ENCODE measurements around the gene HPRT1.

HPRT1 gene

DNA sequence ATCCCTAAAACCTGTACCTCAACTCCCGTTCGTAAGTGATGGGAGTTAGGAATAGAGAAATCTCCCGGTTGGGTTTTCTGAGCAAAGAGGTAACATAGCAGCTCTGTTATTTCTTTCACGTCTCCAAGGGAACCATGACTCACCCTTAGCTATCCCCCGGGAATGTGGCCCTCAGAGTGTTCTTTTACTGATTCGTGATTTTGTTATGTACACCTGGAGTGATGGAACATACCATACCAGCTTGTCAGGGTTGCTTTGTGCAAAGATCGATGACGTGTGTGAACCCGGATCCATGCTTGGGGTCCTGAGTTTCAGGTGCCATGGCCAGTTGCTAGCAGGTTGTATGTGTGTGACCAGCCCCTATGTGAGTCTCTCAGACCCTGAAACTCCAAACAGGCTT lies 52.6 kb downstream of the HPRT1 start:
- TF ChIP-seq GATA2 (IDR thresholded peaks at IDR 0.05; ENCODE audit: low read depth, low read length), result no peak
- TF ChIP-seq GATA3 (IDR thresholded peaks at IDR 0.05; ENCODE audit: low read depth, low read length), result no peak

DNA sequence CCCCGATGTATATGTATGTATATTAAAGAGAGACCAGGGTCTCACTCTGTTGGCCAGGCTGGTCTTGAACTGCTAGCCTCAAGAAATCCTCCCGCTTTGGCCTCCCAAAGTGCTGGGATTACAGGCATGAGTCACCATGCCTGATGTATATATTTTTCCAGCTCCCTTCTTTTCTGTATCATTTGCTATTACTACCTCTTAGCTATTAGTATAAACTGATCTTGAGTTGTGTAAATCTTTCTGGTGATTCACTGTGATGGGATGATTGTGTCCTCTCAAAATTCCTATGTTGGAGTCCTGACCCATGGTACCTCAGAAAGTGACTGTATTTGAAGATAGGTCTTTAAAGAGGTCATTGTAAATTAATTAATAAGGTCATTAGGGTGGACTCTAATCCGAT lies 53.1 kb downstream of the HPRT1 start:
- TF ChIP-seq GATA3 (IDR thresholded peaks at IDR 0.05; ENCODE audit: low read depth, low read length) (no peak), GATA2 (IDR thresholded peaks at IDR 0.05; ENCODE audit: low read depth, low read length) (no peak)

DNA sequence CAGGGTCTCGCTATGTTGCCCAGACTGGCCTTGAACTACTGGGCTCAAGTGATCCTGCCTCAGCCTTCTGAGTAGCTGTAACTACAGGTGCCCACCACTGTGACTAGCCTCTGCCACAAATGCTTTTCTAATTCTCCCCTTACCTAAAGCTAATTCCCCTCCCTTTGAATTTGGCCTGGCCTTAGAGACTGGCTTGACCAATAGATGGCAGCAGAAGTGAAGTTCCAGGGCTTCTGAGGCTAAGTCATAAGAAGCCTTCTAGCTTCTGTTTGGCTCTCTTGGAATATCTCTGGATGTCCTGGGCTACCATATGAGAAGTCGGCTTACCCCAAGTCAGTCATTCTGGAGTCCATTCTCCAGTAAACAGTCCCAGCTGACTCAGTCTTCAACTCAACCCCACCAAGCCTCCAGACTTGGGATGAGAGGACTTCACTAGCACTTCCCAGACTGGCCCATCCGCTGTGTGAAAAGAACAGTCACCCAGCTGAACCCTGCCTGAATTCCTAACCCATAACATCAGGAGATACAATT lies 61.0 kb downstream of the HPRT1 start:
- TF ChIP-seq GATA3 (IDR thresholded peaks at IDR 0.05; ENCODE audit: low read depth, low read length), result no peak
- TF ChIP-seq GATA2 (IDR thresholded peaks at IDR 0.05; ENCODE audit: low read depth, low read length), result no peak

DNA sequence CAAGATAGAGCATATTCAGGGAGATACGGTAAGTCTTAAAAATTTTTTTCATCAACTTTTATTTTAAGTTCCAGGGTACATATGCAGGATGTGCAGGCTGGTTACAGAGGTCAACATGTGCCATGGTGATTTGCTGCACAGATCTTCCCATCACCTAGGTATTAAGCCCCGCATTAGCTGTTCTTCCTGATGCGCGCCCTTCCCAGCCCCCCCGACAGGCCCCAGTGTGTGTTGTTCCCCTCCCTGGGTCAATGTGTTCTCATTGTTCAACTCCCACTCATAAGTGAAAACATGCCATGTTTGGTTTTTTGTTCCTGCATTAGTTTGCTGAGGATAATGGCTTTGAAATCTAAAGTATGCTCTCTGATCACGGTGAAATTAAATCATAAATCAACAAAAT lies 64.2 kb downstream of the HPRT1 start:
- TF ChIP-seq GATA3 (IDR thresholded peaks at IDR 0.05; ENCODE audit: low read depth, low read length), result no peak
- no peak for TF ChIP-seq GATA2 (IDR thresholded peaks at IDR 0.05; ENCODE audit: low read depth, low read length)

DNA sequence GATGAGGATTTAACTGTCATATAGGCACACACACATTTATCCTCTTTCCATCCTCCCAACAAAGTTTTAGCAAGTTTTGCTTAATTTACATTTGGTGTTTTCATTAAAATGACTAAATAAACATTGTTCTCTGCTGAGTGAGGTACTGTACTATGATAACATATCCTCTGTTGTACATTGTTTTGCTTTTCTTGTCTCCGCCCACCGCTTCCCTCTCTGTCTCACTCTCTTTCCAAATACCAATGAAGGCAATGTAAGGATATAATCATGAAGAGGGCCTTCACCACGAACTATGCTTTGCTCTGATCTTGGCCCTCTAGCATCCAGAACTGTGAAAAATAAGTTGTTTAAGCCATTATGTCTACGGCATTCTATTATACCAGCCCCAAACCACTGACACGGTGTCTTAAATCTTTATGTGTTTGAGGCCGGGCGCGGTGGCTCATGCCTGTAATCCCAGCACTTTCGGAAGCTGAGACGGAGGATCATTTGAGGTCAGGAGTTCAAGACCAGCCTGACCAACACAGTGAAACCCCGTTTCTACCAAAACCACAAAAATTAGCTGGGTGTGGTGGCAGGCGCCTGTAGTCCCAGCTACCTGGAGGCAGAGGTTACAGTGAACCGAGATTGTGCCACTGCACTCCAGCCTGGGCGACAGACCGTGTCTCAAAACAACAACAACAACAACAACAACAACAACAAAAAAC lies 65.3 kb downstream of the HPRT1 start:
- no peak for TF ChIP-seq GATA3 (IDR thresholded peaks at IDR 0.05; ENCODE audit: low read depth, low read length)
- no peak for TF ChIP-seq GATA2 (IDR thresholded peaks at IDR 0.05; ENCODE audit: low read depth, low read length)

DNA sequence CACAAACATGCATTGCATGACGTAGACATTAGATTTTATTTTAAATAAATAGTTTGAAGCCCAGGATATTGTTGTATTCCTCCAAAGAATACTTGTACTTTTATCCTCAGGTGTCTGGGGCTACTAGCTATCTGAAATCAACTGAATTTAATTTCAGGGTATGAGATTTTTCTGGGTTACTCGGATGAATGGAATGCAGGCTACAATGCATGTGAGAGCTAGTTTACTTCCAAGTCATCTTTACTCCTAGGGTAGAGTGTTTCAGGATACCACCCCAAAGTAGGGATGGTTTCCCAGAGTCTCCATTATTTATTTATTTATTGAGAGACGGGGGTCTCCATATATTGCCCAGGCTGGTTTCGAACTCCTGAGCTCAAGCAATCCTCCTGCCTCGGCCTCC lies 66.4 kb downstream of the HPRT1 start:
- TF ChIP-seq GATA3 (IDR thresholded peaks at IDR 0.05; ENCODE audit: low read depth, low read length) (no peak), GATA2 (IDR thresholded peaks at IDR 0.05; ENCODE audit: low read depth, low read length) (no peak)

DNA sequence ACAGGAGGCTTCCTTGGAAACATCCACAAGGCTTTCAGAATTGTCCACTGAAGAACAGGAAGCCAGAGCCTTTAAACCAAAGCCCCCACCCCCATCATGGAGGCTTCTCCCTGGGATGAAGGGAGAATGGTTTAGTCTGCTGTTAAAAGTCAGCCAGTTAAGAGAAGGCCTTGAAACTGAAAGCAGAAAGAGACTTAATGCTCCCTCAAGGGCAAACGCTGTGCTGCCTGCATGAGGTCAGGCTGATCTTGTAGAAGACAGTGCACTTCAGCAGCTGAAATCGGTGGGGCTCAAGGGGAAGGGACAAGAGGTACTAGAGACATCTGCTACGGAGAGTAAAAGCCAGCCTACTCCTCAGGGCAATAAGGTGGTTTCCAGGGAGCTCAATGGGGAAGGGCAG lies 69.0 kb downstream of the HPRT1 start:
- no peak for TF ChIP-seq GATA2 (IDR thresholded peaks at IDR 0.05; ENCODE audit: low read depth, low read length)
- TF ChIP-seq GATA3 (IDR thresholded peaks at IDR 0.05; ENCODE audit: low read depth, low read length), result no peak

DNA sequence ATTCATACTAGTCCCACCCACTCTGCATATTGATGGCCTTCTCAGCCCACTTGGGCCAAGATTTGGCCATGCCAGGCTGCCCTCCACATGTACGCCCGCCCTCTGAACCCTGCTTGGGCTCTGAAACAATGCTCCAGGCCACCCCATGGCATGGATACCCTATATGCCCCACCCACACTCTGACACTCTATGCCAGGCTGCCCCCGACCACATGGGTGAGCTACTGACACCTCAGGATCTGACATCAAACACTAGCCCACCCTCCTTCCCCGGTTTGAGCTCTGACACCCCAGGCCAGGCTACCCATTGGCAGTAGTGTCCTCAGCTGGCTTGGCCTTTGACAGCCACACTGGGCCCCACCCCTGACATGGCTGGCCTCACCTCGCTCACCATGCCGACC lies 69.5 kb downstream of the HPRT1 start:
- no peak for TF ChIP-seq GATA3 (IDR thresholded peaks at IDR 0.05; ENCODE audit: low read depth, low read length)
- TF ChIP-seq GATA2 (IDR thresholded peaks at IDR 0.05; ENCODE audit: low read depth, low read length), result no peak

DNA sequence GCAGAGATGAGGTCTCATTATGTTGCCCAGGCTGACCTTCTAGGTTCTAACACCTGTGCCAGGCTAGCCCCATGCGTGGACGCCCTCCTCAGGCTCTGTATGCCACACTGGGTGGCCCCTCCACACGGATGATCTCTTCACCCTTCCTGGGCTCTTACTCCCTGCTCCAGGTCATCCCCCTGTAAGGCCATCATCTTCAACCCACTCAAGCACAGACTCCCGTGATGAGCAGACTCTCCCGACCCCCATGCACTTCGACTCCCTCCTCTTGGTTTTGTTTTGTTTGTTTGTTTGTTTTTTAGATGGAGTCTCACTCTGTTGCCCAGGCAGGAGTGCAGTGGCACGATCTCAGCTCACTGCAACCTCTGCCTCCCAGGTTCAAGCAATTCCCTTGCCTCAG lies 70.9 kb downstream of the HPRT1 start:
- TF ChIP-seq GATA2 (IDR thresholded peaks at IDR 0.05; ENCODE audit: low read depth, low read length) (no peak), GATA3 (IDR thresholded peaks at IDR 0.05; ENCODE audit: low read depth, low read length) (no peak)

DNA sequence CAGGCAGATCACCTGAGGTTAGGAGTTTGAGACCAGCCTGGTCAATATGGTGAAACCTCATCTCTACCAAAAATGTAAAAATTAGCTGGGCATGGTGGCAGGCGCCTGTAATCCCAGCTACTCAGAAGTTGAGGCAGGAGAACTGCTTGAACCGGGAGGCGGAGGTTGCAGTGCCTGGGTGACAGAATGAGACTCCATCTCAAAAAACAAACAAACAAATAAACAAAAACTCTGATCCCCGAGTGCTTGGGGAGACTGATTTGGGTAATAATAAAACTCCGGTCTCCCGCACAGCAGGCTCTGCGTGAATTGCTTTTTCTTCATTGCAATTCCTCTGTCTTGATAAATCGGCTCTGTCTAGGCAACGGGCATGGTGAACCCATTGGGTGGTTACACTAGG lies 73.4 kb downstream of the HPRT1 start:
- TF ChIP-seq GATA3 (IDR thresholded peaks at IDR 0.05; ENCODE audit: low read depth, low read length) (no peak), GATA2 (IDR thresholded peaks at IDR 0.05; ENCODE audit: low read depth, low read length) (no peak)

DNA sequence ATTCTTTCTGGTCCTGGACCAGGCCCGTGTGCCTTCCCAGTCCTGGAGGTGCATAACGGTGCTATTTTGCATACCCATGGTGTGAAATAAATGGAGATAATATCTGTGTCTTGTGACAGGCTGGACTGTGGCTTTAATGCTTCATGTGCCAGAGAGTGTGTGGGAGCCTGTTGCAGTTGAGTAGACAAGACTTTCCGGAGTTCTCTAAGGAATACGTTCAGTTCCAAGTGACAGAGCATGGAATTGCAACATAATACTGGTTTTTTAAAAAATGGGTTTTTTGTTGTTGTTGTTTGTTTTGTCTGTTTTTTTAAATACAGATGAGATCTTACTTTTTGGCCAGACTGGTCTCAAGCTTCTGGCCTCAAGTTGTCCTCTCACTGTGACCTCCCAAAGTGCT lies 74.0 kb downstream of the HPRT1 start:
- TF ChIP-seq GATA3 (IDR thresholded peaks at IDR 0.05; ENCODE audit: low read depth, low read length) (no peak), GATA2 (IDR thresholded peaks at IDR 0.05; ENCODE audit: low read depth, low read length) (no peak)

DNA sequence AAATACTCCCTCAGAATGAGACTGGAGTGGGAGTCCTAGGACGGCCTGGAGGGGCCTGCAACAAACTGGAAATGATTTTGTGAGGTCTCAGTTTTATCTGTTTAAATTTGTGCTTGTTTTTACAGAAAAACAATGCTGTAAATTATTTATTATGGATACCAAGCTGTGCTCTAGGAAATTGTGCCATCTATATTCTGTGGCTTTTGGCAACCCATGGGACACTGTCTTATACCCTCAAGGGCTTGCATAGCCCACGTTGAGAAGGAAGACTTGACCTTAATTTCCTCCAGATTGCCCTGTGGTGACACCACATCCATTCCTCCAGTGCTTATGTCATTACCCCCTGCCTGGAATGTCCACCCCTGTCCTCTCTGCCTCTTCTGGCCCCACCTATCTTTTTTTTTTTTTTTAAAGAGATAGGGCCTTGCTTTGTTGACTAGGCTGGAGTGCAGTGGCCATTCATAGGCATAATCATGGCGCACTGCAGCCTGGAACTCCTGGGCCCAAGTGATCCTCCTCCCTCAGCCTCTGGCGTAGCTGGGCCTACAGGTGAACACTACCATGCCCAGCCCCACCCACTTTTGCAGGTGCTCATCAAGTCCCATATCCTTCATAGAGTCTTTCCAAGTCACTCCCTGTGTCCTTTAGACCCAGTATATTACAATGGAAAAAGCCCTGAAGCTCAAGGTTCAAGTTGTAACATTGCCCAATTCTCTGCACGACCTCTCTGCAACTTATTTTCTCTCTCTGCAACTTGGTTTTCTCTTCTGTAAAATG lies 77.4 kb downstream of the HPRT1 start:
- TF ChIP-seq GATA2 (IDR thresholded peaks at IDR 0.05; ENCODE audit: low read depth, low read length) (no peak), GATA3 (IDR thresholded peaks at IDR 0.05; ENCODE audit: low read depth, low read length) (no peak)

DNA sequence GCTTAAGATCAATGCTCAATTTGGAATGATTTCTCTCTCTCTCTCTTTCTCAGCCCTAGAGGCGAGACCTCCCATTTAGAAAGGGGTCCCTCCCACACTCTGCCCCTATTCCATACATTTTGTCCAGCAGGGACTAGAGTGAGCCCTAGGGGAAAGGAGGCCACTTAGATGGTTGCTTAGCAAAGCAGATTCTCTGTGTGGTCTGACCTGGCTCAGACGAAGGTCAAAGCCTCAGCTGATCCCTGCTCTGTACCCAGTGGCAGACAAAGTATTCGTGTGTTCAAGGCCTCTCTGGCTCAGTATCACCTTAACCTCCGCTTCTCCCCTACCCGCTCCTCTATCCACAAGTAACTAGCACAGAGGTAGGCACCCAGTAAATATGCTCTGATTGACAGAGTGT lies 78.4 kb downstream of the HPRT1 start:
- TF ChIP-seq GATA3 (IDR thresholded peaks at IDR 0.05; ENCODE audit: low read depth, low read length), result no peak
- TF ChIP-seq GATA2 (IDR thresholded peaks at IDR 0.05; ENCODE audit: low read depth, low read length), result no peak

DNA sequence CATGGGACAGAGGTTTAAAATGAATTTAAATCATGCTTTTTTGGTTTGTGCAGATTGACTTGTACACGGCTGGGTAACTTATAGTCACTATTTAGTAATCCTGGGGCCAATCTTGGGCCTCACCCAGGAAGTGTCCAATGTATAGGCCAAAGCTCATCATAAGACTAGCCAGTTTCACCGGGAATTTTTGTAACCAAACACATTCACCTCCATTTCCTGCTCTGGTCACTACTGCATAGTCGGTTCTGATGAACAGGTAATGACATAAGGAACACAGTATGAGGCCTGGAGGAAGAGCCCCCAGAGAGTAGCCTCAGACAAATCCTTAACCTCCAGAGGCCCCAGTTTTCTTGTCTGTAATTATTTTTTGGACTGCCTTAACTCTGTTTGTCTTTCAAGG lies 81.9 kb downstream of the HPRT1 start:
- TF ChIP-seq GATA2 (IDR thresholded peaks at IDR 0.05; ENCODE audit: low read depth, low read length) (no peak), GATA3 (IDR thresholded peaks at IDR 0.05; ENCODE audit: low read depth, low read length) (no peak)

DNA sequence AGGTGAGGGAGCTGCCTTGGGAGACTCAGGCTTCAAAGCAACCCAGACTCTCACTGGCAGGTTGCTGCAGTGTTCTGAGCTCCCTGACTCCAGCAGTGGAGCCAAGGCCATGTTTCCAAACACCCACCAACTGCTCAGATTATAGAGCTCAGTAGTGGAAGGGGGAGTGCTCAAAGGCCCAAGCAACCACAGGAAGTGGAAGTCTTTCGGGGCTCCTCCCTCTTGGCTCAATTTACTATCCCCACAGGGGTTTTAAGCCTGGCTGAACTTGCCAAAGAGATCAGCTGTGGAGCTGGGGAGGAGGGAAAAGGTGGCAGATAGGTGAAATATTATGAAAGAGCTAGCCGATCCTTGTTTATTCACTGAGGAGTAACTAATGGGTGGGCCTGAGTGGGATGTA lies 82.5 kb downstream of the HPRT1 start:
- TF ChIP-seq GATA3 (IDR thresholded peaks at IDR 0.05; ENCODE audit: low read depth, low read length) (no peak), GATA2 (IDR thresholded peaks at IDR 0.05; ENCODE audit: low read depth, low read length) (no peak)
